Activated naive CD4-positive, alpha-beta T cell treated with anti-CD3 and anti-CD28 coated beads, Interleukin-2, amount 50 U/mL, for 16 hours (primary cell): Measurements from ENCODE around the gene NKAIN2.

Experiments used
- DNase-seq: peaks from one replicate; pipeline ENCODE4 v3.0.0-alpha.2; 2020

NKAIN2 gene

DNA sequence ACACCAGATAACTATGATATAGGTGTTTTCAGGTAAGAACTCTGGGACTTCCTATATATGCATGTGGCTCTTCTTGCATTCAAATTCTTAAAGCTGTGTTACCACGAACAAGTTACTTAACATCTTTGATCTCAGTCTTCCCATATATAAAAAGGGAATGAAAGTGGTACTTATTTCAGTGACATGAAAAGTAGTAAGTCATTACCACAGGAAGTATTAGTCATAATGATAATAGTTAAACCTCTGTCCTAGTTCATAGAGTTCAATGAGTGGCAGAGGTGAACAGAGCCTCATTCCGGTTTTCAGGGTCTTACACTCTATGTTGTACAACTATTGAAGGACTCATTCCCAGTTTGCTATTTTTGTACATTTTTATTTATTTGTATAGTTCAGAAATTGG lies 237.0 kb downstream of the NKAIN2 start:
- DNase-seq: no peak

DNA sequence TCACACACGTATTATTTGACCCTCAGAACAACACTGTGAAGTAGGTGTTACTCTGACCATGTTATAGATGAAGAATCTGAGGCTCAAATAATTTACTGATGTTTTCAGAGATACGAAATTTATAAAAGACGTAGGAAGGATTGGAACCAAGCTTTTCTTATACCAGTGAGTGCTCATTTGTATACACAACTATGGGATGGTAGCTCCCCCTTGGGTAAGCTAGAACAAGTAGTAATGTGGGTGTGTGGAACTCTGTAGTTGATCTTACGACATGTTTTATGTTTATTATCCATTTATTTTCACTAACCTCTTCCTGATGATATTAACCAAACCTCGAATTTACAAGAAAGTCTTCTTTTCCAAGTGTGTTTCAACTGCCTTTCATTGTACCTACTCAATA lies 248.5 kb downstream of the NKAIN2 start:
- DNase-seq: no peak

DNA sequence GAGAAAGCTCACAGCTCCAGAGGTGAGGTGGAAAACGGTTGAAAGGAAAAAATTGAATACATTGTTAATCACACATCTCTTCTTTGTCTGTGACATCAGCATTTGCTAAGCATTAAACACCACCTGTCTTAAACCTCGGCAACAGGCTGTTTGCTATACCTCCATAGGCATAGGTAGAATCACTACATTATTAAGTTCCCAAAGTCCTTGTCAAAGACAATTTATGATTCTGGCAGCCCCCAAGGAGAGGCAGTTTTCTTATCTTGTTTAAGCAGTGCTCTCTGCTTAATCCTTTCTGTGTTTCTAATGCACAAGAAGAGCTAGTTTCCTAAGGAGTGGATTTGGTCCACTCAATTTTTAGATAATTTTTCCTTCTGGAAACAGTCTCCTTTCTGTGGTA lies 249.7 kb downstream of the NKAIN2 start:
- DNase-seq: no peak

DNA sequence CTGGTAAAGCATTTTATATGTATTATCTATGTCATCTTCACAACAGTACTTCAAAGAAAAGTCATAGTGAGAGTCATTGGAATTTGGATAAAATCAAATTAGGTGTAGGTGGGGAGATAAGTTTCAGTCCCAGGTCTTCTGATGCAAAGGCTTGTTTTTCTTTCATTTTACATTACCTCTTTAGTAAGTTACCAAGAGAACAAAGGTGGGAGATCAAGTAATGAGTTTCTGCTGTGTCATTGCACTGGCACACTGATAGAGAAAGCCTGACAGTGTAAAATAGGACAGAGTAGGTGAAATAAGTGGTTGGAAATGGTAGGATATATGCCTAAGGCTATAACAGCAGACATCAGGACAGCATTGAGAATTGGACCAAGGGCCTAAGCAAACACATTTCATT lies 250.4 kb downstream of the NKAIN2 start:
- no peak for DNase-seq

DNA sequence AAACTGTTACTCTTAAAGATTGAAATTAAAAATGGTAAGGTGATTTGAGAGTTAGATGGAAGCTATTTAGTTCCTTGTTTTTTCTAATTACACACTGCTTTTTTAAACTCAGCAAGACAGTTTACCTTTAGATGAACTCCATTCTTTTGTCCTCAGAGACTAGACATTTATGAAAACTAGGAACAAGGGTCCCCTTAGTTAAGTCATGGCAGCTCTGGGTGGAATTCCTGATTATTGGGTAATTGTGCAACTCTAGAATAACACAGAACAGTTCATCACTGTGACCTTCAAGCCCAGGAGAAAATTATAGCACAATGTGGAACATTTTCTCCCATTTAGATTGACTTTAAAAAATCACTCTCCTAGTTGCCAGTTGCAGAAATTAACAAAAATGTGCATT lies 251.7 kb downstream of the NKAIN2 start:
- no peak for DNase-seq

DNA sequence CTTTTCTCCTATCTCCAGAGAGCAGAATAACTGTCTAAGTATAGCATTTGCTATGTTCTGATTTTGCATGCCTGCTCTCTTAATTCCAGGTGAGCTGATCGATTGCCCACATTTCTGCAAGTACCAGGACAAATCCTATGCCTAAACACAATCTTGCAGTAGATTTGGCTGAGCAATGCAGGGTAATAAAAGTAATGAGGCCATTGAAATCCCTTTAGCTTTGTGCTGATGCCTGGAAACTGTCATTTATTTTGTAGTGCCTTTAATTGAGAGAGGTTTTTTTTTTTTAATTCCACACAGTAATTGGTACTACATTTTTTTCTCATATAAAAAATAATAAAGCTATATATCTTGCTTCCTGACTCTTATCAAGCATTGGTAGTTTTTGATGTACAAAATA lies 252.3 kb downstream of the NKAIN2 start:
- DNase-seq: no peak

DNA sequence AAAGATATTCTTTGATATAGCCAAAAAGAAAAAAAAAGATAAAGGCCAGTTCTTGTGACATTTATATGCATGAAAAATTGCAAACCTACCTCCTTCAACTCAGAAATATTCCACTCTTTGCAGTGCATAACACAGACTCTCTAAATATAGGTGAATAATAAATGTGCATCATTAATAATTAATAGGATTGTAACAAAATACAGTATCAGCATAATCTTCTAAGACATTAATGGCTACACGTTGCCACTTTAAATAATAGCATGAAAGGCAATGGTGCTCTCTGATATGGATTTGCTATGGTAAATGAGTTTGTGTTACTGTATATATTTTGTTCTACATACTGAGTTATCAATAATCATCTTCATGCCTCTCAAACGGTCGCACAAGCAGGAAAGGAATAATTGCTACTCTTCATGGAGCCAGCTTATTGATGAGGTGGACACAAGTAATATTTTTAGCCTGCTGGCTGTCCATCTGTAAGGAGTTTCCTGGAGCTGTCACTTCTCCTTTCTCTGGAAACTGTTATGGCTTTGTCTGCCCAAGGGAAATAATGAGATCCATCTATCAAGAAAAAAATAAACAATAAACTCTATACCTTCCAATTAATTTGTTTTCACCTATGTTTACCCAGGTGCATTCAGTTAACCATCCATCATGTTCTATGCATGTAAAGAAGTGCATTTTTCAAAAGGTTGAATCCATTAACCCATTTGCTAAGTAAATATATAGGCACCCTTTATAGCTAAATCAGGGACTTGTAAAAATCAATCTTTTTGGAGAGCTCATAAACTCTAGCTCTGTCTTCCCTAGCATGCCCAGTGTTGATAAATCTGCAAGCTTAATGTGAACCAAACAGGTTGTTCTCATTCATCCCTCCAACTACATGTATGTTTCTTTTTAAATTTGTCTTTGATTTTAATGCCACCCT lies 253.0 kb downstream of the NKAIN2 start:
- no peak for DNase-seq

DNA sequence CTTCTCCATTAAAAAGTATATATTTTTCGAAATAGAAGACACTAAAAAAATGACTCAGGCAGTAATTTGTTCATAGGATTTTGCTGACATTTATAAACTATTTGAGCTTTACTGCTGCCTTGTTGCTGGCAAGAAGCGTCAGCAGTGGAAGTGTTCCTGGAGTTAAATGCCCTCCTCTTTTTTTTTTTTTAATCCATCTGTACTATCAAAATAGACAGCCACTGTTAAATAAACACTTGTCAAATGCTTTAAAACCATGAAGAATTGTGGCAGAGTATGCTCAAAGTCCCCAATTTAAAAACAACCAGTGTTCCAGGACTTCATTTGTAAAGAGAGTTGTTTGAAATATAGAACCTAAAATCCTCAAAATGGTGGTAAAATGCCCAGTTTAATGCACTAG lies 253.8 kb downstream of the NKAIN2 start:
- DNase-seq: no peak

DNA sequence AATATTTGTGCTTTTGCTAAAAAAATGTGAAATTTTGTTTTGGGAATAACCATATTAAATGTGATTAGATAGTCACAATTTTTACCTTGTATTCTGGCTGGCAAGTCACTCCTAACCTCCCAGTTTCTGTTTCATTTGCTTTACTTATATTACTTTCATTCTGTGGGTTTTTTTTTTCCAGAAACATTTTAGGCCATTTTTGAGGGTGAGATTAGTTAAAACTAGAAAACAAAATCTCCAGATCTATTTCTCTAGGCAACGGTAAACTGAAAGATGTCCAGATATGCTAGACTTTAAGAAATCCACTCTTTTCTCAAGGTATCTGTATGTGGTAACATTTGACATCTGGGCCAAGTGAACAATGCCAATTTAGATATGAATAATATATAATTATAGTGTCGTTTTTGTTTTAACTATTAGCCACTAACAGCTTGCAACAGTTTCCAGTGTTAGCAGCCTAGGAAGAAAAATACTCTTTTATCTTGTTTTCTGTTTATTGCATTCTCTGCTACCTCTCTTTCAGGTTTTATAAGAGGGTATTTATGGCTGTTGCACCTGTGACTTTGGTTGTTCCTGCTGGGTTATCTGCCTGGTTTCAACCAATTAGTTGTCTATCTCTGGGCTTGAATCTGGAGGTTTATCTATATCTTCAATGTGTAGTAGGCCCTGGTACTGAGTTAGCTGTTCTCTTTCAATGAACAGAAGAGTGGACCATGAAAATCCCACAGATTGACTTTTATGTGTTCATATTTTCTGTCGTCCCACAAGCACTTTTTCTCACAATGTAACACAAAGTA lies 260.9 kb downstream of the NKAIN2 start:
- DNase-seq: no peak

DNA sequence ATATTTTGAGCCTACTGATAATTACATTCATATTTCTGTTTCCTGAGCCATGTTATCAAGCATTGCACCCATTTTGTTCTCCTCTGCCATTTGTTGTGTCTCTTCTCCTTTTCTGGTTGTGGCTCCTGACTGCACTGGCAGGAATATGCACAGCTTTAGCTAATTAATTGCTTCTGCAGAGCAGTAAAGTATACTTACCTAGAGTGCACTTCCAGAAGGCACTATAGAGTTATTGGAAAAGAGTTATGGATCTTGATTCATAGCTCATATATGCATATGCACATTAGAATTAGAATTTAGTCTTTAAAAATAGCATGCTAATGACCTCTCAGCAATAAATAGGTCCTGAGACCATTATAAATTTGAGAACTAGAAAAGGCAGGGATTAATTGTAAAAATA lies 262.6 kb downstream of the NKAIN2 start:
- DNase-seq: no peak

DNA sequence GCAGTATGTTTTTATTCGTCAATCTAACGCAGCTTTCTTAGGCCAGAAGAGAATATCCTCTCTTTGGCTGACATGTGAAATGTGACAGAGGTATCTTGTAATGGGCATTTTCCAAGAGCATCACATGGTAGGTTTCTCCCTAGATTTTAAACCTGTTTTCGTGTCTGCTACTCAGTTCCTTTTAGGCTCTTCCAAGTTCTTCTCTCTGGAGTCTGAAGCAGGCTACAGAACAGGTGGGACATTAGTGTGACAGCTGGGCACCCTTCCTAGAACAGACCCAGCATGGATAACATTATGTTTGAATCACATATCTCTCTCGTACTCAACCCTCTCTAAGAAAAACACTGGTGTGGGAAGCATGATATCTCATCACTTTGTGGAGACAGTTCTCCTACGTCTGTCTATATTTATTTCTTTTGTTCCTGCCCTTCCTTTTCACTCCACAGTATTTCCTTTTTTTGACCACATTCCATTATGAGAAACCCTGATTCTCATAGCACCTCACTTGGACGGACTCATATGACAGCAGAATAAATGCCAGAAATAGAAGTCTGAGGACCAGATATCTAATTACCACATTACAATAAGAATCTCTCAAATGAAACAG lies 263.4 kb downstream of the NKAIN2 start:
- DNase-seq: no peak

DNA sequence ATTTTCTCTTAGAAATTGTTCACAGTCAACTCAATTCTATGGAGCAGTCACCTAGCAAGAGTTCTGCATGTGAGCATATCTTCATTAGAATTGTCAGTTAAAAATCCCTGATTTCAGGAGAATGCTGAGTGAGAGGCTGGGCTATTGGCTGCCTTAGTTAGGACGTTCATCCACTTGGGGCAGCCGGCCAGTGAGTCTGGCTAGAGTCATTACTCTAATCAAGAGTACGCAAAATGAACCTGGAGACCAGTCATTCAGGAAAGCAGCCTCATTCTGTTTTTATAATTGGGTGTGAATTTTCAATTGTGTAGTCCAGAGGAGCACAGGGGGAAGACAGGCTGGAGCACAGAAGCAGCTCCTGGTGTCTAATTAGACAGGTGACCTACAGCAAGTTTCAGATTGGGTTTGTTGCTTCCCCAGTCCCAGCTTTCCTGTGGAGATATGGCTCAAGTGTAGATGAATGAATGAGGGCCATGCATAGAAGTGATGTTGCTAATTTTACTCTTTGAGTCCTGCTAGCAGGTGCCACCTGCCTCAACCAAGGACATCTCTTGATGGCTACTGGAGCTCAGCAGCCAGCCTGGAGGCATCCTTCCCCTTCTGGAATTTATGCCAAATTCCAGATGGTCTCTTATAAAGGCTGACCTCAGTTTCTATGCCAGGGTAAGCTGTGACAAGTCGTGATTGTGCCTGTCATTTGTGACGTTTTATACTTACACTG lies 265.7 kb downstream of the NKAIN2 start:
- DNase-seq: no peak

DNA sequence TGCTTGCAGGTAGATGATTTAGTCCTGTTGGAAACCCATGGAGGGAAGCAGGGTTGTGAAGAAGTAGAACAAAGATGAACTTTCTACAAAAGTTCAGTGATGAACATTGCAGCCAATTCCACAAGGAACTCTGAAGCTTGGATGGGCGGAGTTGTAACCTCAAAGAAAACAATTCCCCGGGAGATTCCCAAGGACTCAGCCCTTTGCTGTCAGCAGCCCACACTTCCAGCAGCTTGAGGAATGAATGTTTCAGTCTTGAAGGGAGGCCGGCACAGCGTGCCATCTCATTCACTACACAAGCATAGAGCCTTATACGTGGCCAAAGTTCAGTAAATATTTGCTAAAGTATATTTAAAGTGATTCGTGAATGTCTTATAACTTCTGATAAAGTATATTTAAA lies 269.4 kb downstream of the NKAIN2 start:
- no peak for DNase-seq

DNA sequence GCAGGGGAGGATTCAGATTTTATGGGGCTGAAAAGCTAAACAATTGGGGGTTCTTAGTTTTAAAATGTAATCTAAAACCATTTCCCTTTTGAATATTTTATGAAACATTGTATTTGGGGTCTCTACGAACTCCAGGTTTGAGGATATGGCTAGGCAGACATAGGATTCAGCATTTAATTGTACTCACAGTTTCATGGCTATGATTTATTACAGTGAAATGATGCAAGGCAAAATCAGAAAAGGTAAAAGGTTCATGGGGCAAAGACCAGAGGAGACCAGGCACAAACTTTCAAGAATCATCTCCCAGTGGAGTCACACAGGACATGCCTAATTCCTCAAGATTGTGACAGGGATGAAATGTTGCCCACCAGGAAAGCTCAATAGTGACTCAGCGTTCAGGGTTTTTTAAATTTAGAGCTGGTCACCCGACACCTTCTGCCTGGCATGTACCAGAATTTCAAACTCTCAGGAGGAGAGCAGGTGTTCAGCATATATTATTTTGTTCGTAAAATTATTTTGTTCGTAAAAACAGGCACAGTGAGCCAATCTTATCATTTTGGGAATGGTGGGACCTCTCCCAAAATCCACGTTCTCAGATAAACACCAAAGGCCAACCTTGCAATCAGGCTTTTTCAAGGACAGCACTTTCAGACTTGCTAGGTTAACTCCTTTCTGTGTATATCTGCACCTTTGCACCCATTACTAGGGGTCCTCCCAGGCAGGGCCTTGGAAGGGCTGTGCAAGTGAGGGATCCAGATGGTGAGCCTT lies 270.3 kb downstream of the NKAIN2 start:
- no peak for DNase-seq

DNA sequence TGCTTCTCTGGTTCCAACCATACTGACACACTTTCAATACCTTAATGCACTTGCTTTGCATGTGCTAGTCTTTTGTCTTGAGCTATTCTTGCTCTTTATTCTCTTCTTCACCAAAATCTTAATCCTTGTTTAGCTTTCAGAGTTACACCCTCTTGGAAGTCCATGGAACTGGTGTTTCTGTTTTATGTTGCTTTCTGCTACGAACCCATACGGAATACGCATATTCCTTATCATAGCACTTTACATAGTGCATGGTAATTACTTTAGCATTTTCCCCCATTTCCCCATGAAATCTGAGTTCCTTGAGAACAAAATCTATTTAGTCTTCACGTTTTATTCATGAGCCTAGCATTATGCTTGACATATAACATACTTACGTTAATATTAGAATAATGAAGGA lies 270.9 kb downstream of the NKAIN2 start:
- DNase-seq: no peak

DNA sequence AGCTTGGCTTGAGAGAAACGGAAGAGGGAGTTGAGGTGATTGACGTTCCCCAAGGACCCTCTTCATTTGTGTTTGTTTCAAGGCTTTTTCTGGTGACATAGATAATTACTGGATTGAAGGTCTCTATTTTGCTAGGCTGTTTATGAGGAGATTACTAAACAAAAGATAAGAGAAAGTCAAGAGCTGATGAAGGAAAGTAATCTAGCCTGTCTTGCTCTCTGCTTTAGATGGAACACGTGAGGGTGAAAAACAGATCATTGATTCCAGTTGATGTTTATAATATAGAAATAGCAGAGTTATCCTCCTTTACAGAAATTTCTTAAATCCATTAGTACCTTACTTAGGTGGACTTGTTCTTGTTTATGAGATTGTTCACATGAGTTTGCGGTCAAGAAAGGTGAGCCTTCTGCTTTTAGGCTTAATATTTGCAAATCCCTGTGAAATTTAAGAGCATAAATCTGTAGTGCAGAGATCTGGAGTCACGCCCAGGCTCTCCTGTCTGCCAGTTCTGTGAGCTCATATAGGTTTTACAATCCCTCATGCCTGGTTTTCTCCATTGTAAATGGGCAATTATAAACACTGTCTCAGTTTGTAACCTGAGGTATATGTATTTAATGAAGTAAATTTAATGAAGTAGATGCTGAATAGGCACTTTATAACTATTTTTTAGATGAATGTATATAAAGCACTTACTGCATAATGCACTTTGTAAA lies 272.8 kb downstream of the NKAIN2 start:
- no peak for DNase-seq

DNA sequence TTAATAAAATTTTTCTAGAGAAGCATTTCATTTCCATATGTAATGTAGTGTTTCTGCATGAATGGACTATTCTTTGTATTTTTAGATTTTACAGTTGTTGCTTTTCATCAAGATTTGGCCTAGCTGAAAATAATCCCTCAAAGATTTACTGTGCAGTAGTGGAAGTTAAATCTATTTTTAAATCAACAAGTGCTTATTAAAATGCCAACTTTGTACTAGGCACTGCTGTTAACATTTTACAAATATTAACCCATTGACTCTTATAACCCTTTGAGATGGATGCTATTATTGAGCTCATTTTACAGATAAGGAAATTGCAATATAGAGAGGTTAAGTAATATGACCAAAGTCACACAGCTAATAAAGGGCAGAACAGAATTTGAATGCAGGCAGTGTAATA lies 274.5 kb downstream of the NKAIN2 start:
- DNase-seq: no peak

DNA sequence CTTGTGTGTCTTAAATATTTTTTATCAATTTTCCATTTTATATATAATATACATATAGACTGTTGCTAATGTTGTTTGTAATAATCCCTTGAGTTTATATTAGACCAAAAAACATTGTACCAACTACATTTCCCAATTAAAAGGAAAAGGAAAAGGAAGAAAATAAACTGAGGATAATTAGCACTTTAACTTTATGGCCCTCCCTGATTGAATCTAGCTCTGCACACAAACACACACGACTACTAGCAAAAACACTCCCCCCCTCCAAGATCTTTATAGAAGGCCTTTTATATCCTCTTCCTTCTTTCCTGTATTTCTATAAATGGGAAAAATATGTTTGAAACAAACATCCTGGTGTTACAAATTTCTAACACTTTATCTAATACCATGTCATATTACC lies 276.8 kb downstream of the NKAIN2 start:
- DNase-seq: no peak

DNA sequence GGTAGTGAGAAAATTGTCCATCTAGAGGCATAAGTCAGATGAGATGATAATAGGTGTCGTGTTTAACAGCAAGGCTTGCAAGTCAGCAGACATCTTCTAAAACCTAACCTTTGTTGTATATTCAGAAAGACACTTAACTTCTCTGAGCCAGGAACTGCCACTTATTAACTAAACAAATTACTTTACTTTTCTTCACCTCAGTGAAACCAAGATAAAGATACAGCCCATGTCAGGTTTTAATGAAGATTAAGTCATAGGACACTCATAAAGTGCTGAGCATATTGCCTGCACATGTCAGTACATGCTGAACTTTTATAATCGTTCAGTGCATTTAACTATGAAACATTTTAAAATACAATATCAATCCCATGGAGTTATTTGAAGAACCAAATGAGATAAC lies 286.8 kb downstream of the NKAIN2 start:
- DNase-seq: no peak

DNA sequence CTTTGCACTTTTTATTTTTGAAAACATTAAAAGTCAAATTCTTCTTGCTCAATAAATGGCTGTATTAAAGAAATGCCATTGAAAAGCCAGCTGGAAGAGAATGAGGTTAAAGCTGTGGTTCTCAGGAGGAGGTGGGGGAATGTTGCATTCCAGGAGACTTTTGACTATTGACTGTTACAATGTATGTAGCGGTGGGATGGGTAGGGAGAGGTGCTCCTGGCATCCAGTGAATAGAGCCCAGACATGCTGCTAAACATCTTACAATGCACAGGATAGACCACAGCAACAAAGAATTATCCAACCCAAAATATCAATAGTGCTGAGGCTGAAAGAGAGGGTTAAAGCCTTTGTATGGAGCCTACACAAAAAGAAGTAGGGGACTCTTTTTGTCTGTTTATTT lies 295.9 kb downstream of the NKAIN2 start:
- no peak for DNase-seq

DNA sequence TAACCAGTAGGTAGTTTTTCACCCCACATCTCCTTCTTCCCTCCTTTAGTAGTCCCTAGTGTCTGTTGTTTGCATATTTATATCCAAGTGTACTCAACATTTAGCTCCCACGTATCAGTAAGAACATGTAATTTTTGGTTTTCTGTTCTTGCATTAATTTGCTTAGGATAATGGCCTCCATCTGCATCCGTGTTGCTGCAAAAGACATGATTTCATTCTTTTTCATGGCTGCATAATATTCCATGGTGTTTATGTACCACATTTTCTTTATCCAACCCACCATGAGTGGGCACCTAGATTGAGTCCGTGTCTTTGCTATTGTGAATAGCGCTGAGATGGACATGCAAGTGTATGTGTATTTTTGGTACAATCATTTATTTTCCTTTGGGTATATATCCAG lies 306.8 kb downstream of the NKAIN2 start:
- DNase-seq: no peak

DNA sequence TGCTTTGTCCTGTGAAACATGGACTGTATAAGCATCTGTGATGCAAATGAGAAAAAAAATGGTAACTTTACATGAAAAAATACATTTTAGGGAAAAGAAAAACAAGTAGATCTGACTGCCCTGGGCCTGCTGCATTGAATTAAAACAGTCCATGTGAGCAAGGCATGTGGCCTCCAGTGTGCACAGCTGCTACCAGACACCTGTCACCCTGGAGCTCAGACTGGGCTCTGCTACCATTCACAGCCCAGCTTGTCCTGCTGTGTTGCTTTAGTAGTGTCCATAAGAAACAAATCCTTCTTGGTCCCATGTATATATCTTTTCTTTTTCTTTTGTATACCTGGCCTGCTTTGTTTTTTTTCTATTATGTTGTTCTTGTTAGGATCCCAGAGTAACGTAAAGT lies 315.9 kb downstream of the NKAIN2 start:
- DNase-seq: no peak
